Astrocyte (in vitro differentiated cells and primary cell): ENCODE measurements around the gene INPP4A. TPM values are rescaled to one million over a fixed set of nuclear protein-coding genes. Genes with fewer than 3 reads are reported as not detected.

Experiments
- DNase-seq: peaks from one replicate; pipeline ENCODE4 v3.0.0-alpha.2; 2010; ENCODE audit warnings: low read depth
- FAIRE-seq: peaks from 2 replicates; lab custom pipeline; 2011; peaks lifted over from hg19 to GRCh38; lab: Jason Lieb, UNC
- H2AFZ ChIP-seq: 2 replicates; pipeline ENCODE4 v1.6.0; 2012; ENCODE audit warnings: low read depth, low read length, inconsistent platforms
- H3K27ac ChIP-seq: 2 replicates; pipeline ENCODE4 v1.5.1; 2011; ENCODE audit warnings: low read depth, low read length, inconsistent platforms
- H3K27me3 ChIP-seq: 2 replicates; pipeline ENCODE4 v1.6.0; 2011; ENCODE audit warnings: low read length, inconsistent platforms; ENCODE audit not compliant: insufficient read depth
- H3K36me3 ChIP-seq: 2 replicates; pipeline ENCODE4 v1.5.1; 2011; ENCODE audit warnings: low read length, inconsistent platforms; ENCODE audit not compliant: insufficient read depth
- H3K4me1 ChIP-seq: 2 replicates; pipeline ENCODE4 v1.5.1; 2011; ENCODE audit warnings: low read length, inconsistent platforms; ENCODE audit not compliant: insufficient read depth
- H3K4me2 ChIP-seq: 2 replicates; pipeline ENCODE4 v1.6.0; 2012; ENCODE audit warnings: low read length, inconsistent platforms
- H3K4me3 ChIP-seq: 2 replicates; pipeline ENCODE4 v1.5.1; 2011; ENCODE audit warnings: low read depth, mild to moderate bottlenecking, low read length, inconsistent platforms; ENCODE audit not compliant: insufficient read depth
- H3K79me2 ChIP-seq: 2 replicates; pipeline ENCODE4 v1.6.0; 2012; ENCODE audit warnings: mild to moderate bottlenecking, low read length, inconsistent platforms; ENCODE audit not compliant: insufficient read depth
- H3K9ac ChIP-seq: 2 replicates; pipeline ENCODE4 v1.6.0; 2012; ENCODE audit warnings: mild to moderate bottlenecking, low read length, inconsistent platforms
- H3K9me3 ChIP-seq: 2 replicates; pipeline ENCODE4 v1.5.1; 2012; ENCODE audit warnings: low read depth, mild to moderate bottlenecking, low read length, inconsistent platforms; ENCODE audit not compliant: insufficient read depth
- H4K20me1 ChIP-seq: 2 replicates; pipeline ENCODE4 v1.6.0; 2012; ENCODE audit warnings: low read length, inconsistent platforms; ENCODE audit not compliant: insufficient read depth
- H3K27ac Mint-ChIP-seq: one replicate; pipeline ENCODE4 v1.8.0; 2021; ENCODE audit warnings: mild to moderate bottlenecking, mixed read lengths; ENCODE audit not compliant: unreplicated experiment
- H3K27me3 Mint-ChIP-seq: one replicate; pipeline ENCODE4 v1.8.0; 2021; ENCODE audit warnings: low read depth, mixed read lengths; ENCODE audit not compliant: unreplicated experiment
- H3K36me3 Mint-ChIP-seq: one replicate; pipeline ENCODE4 v1.8.0; 2021; ENCODE audit warnings: low read depth, mixed read lengths; ENCODE audit not compliant: unreplicated experiment
- H3K4me1 Mint-ChIP-seq: one replicate; pipeline ENCODE4 v1.8.0; 2021; ENCODE audit warnings: low read depth, mixed read lengths; ENCODE audit not compliant: unreplicated experiment
- H3K4me3 Mint-ChIP-seq: one replicate; pipeline ENCODE4 v1.8.0; 2021; ENCODE audit warnings: mild to moderate bottlenecking, moderate library complexity, mixed read lengths; ENCODE audit not compliant: unreplicated experiment
- H3K9me3 Mint-ChIP-seq: one replicate; pipeline ENCODE4 v1.8.0; 2021; ENCODE audit warnings: mild to moderate bottlenecking, mixed read lengths; ENCODE audit not compliant: unreplicated experiment
- EZH2 ChIP-seq: IDR thresholded peaks from 2 replicates; pipeline ENCODE4 v1.6.1; 2012; ENCODE audit warnings: mild to moderate bottlenecking, low read length, inconsistent platforms; ENCODE audit not compliant: insufficient read depth
- total RNA-seq: library from RNA; stranded (reverse); gene quantifications from 2 replicates; pipeline ENCODE4 v1.2.1, GENCODE V29; 2021
- TF ChIP-seq, protein P1 (sequence below): IDR thresholded peaks from 2 replicates; pipeline ENCODE4 v1.5.1; 2011; ENCODE audit warnings: low read depth, mild to moderate bottlenecking, inconsistent platforms, low read length, moderate library complexity; ENCODE audit not compliant: insufficient read depth

INPP4A gene
- total RNA-seq, 1 donor from 2014 or later: 19.4 TPM

DNA sequence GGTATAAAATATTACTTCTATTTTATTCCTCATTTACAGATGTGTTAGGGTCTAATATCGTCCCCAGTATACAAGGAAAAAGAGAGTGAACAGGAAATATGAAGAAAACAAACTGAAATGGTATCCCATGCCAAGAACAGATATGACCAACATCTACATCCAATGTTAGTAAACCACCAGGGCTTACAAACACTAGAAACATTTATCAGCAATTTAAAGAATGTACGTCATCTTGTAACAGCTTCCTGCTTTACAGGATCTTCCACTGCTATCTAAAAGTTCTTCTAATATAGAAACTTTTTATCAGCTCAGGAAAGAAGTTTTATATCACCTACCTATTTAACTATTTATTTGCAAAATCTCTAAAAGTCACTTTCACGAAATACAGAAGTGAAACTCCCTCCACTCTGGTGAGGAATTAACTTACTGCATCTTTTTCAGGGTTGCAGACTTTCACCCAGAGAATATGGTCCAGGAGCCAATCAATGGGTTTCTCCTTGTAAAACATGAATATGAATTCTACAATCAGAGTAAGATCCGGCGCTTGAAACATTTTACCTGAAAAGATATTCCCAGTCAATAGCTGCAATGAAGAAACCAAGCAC is 198.9 kb downstream of the INPP4A start:
- H3K27me3 Mint-ChIP-seq: no peaks in the 10 kb centered on the region
- Histone ChIP-seq H3K9me3 (no peaks in the 10 kb centered on the region), H3K27ac (no peak overlapping the region), H3K4me1 (no peaks in the 10 kb centered on the region), H3K27me3 (no peaks in the 10 kb centered on the region), H3K79me2 (no peaks in the 10 kb centered on the region), H4K20me1 (no peaks in the 10 kb centered on the region), H3K4me2 (no peak overlapping the region), H3K36me3 (no peaks in the 10 kb centered on the region), H3K9ac (no peak overlapping the region), H3K4me3 (no peak overlapping the region), H2AFZ (no peak overlapping the region)
- TF ChIP-seq, protein P1, sequence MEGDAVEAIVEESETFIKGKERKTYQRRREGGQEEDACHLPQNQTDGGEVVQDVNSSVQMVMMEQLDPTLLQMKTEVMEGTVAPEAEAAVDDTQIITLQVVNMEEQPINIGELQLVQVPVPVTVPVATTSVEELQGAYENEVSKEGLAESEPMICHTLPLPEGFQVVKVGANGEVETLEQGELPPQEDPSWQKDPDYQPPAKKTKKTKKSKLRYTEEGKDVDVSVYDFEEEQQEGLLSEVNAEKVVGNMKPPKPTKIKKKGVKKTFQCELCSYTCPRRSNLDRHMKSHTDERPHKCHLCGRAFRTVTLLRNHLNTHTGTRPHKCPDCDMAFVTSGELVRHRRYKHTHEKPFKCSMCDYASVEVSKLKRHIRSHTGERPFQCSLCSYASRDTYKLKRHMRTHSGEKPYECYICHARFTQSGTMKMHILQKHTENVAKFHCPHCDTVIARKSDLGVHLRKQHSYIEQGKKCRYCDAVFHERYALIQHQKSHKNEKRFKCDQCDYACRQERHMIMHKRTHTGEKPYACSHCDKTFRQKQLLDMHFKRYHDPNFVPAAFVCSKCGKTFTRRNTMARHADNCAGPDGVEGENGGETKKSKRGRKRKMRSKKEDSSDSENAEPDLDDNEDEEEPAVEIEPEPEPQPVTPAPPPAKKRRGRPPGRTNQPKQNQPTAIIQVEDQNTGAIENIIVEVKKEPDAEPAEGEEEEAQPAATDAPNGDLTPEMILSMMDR: no peak
- no peak for TF ChIP-seq EZH2
- no peak for DNase-seq
- H3K4me3 Mint-ChIP-seq: no peak overlapping the region
- H3K9me3 Mint-ChIP-seq: no peaks in the 10 kb centered on the region
- H3K36me3 Mint-ChIP-seq: no peaks in the 10 kb centered on the region
- no peak overlapping the region for H3K27ac Mint-ChIP-seq
- no peak for FAIRE-seq
- H3K4me1 Mint-ChIP-seq: no peaks in the 10 kb centered on the region

Other genes starting within 250 kb of the INPP4A start
- not detected in 2 replicates for gene CNGA3, start 98.4 kb upstream of the INPP4A start, total RNA-seq
- gene COA5, start 163.7 kb downstream of the INPP4A start, total RNA-seq: 19.5 and 19.8 TPM in 2 replicates
- 26.8 and 31.3 TPM in 2 replicates for gene UNC50, start 163.7 kb downstream of the INPP4A start, total RNA-seq